Neural cell (in vitro differentiated cells): ENCODE results near the gene CST11.

Experiments
- CTCF ChIP-seq: fragments of 450-650 bp; IDR thresholded peaks from 2 replicates; pipeline ENCODE4 v1.5.1; 2014; ENCODE audit warnings: antibody characterized with exemption, mild to moderate bottlenecking, moderate library complexity; ENCODE audit not compliant: poor library complexity, severe bottlenecking
- EP300 ChIP-seq: fragments of 450-650 bp; conservative IDR thresholded peaks from 2 replicates; pipeline ENCODE4 v1.6.1; 2014; ENCODE audit warnings: antibody characterized with exemption, mild to moderate bottlenecking, moderate library complexity; ENCODE audit not compliant: poor library complexity, severe bottlenecking
- EZH2 ChIP-seq: fragments of 200-600, 300-800 bp; shearing (Covaris generic), sonication (generic); IDR thresholded peaks from 2 replicates; pipeline ENCODE4 v1.6.1; 2014; ENCODE audit warnings: antibody characterized with exemption, low read length, borderline replicate concordance, mild to moderate bottlenecking; ENCODE audit not compliant: insufficient read depth, poor library complexity, severe bottlenecking
- MXI1 ChIP-seq: fragments of 450-650 bp; conservative IDR thresholded peaks from 2 replicates; pipeline ENCODE4 v1.6.1; 2014; ENCODE audit warnings: antibody characterized with exemption, mild to moderate bottlenecking; ENCODE audit not compliant: poor library complexity, severe bottlenecking
- POLR2AphosphoS5 ChIP-seq: IDR thresholded peaks from 2 replicates; pipeline ENCODE4 v1.6.1; 2012
- RAD21 ChIP-seq: fragments of 450-650 bp; conservative IDR thresholded peaks from 2 replicates; pipeline ENCODE4 v1.6.1; 2014; ENCODE audit warnings: antibody characterized with exemption, mild to moderate bottlenecking, moderate library complexity
- REST ChIP-seq: IDR thresholded peaks from 2 replicates; pipeline ENCODE4 v1.6.1; 2012; ENCODE audit warnings: borderline replicate concordance
- SMC3 ChIP-seq: fragments of 450-650 bp; conservative IDR thresholded peaks from 2 replicates; pipeline ENCODE4 v1.6.1; 2014; ENCODE audit warnings: antibody characterized with exemption, mild to moderate bottlenecking, moderate library complexity; ENCODE audit not compliant: poor library complexity
- TAF1 ChIP-seq: IDR thresholded peaks from 2 replicates; pipeline ENCODE4 v1.6.1; 2012; ENCODE audit warnings: low read depth

GRCh38 chr20:23414526-23415188 is 38.0 kb downstream of the CST11 start:
- TF ChIP-seq MXI1 (no peak), EP300 (no peak), RAD21 (no peak), TAF1 (no peak), CTCF (no peak), REST (no peak), EZH2 (no peak), SMC3 (no peak), POLR2AphosphoS5 (no peak)
